Measurements from ENCODE around the gene PIAS1. TPM values are rescaled to one million over a fixed set of nuclear protein-coding genes. Genes with fewer than 3 reads are reported as not detected.

PIAS1 gene
- total RNA-seq, 1 donor from 2014 or later, result 71.1 TPM

GRCh38 chr15:68214838-68215254, 160.7 kb downstream of the PIAS1 start:
- Mint-ChIP-seq H3K27me3 (ENCODE audit: low read depth) (no peaks in the 10 kb centered on the region), H3K36me3 (peaks cover 22% of the 10 kb centered on the region), H3K27ac (no peak overlapping the region), H3K4me3 (no peak overlapping the region), H3K4me1 (no peaks in the 10 kb centered on the region), H3K9me3 (no peaks in the 10 kb centered on the region)
- TF ChIP-seq, protein P1, sequence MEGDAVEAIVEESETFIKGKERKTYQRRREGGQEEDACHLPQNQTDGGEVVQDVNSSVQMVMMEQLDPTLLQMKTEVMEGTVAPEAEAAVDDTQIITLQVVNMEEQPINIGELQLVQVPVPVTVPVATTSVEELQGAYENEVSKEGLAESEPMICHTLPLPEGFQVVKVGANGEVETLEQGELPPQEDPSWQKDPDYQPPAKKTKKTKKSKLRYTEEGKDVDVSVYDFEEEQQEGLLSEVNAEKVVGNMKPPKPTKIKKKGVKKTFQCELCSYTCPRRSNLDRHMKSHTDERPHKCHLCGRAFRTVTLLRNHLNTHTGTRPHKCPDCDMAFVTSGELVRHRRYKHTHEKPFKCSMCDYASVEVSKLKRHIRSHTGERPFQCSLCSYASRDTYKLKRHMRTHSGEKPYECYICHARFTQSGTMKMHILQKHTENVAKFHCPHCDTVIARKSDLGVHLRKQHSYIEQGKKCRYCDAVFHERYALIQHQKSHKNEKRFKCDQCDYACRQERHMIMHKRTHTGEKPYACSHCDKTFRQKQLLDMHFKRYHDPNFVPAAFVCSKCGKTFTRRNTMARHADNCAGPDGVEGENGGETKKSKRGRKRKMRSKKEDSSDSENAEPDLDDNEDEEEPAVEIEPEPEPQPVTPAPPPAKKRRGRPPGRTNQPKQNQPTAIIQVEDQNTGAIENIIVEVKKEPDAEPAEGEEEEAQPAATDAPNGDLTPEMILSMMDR (IDR thresholded peaks at IDR 0.05; ENCODE audit: unreplicated experiment), result no peak
- DNase-seq (ENCODE audit: low spot score in 2 of 2, unreplicated experiment in 2 of 2), result no peak

GRCh38 chr15:68217341-68217740, 163.2 kb downstream of the PIAS1 start:
- Mint-ChIP-seq H3K9me3 (no peaks in the 10 kb centered on the region), H3K36me3 (peaks cover 25% of the 10 kb centered on the region)
- DNase-seq (ENCODE audit: low spot score in 2 of 2, unreplicated experiment in 2 of 2), result no peak

GRCh38 chr15:68218331-68218730, 164.2 kb downstream of the PIAS1 start:
- Mint-ChIP-seq H3K36me3 (peaks cover 31% of the 10 kb centered on the region), H3K27me3 (ENCODE audit: low read depth) (no peaks in the 10 kb centered on the region), H3K9me3 (peaks cover 4% of the 10 kb centered on the region), H3K4me3 (no peak overlapping the region), H3K27ac (no peak overlapping the region), H3K4me1 (no peaks in the 10 kb centered on the region)
- peak in 1 of 2 experiments; percentile 11 for DNase-seq (ENCODE audit: low spot score in 2 of 2, unreplicated experiment in 2 of 2)
- TF ChIP-seq, protein P1 (IDR thresholded peaks at IDR 0.05; ENCODE audit: unreplicated experiment), result no peak

More at GRCh38 chr15:68217341-68217740, 163.2 kb downstream of the PIAS1 start:
- Mint-ChIP-seq H3K27ac (no peak overlapping the region), H3K4me3 (no peak overlapping the region), H3K27me3 (ENCODE audit: low read depth) (no peaks in the 10 kb centered on the region), H3K4me1 (no peaks in the 10 kb centered on the region)
- TF ChIP-seq, protein P1 (IDR thresholded peaks at IDR 0.05; ENCODE audit: unreplicated experiment), result no peak

DNA sequence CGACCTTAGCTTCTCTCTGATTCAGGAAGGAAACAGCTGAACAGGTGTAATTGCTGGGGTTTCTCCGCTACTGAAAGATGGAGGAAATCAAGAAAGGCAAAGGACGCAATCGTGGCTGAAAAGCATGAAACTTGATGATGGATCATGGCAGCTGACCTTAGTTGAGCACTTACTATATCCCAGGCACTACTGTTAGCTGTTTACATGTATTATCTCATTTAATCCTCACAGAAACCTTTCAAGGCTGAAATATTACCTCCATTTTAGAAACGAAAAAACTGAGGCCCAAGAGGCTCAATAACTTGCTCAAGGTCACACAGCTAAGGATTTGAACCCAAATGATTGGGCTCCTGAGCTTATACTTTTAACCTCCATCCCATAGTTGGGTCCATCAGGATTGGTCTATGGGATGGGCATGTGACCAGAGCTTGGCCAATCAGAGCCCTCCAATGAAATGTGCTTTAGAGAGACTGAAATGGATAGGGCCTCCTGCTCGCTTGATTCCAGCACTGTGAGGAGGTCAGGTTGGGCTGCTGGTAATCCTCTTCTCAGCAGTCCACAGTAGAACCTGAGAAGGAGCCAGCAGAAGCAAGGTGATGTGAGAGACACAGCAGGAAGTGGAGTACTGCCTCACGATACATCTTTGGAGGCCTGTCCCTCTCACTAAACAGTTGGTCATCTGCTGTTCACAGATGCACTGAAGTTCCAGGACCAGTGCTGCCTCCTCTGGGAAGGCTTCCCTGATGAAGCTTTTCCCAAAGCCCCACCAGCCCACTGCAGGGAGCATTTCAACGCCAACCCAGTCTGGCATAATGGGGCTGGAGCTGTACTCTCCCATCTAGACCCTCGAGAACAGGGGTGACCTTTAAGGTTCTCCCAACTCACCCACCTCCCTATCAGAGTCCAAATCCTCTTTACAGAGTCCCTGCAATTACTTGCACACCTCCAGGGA, 165.0 kb downstream of the PIAS1 start:
- TF ChIP-seq, protein P1 (IDR thresholded peaks at IDR 0.05; ENCODE audit: unreplicated experiment), result no peak
- Mint-ChIP-seq H3K9me3 (peaks cover 4% of the 10 kb centered on the region), H3K4me1 (no peaks in the 10 kb centered on the region), H3K4me3 (no peak overlapping the region), H3K36me3 (peaks cover 31% of the 10 kb centered on the region), H3K27me3 (ENCODE audit: low read depth) (no peaks in the 10 kb centered on the region), H3K27ac (no peak overlapping the region)
- no peak for DNase-seq (ENCODE audit: low spot score in 2 of 2, unreplicated experiment in 2 of 2)

GRCh38 chr15:68220489-68220888, 166.4 kb downstream of the PIAS1 start:
- no peaks in the 10 kb centered on the region for H3K4me1 Mint-ChIP-seq
- no peak overlapping the region for H3K27ac Mint-ChIP-seq
- H3K9me3 Mint-ChIP-seq, result peaks cover 4% of the 10 kb centered on the region
- DNase-seq (ENCODE audit: low spot score in 2 of 2, unreplicated experiment in 2 of 2), result no peak
- H3K4me3 Mint-ChIP-seq, result no peak overlapping the region
- TF ChIP-seq, protein P1 (IDR thresholded peaks at IDR 0.05; ENCODE audit: unreplicated experiment), result no peak
- no peaks in the 10 kb centered on the region for H3K27me3 Mint-ChIP-seq (ENCODE audit: low read depth)
- peaks cover 33% of the 10 kb centered on the region for H3K36me3 Mint-ChIP-seq

Data from mesothelial cell of epicardium (in vitro differentiated cells).